Activated B cell treated with CpG ODN at 0.5 μM for 24 hours (primary cell): ENCODE results near the gene CEMIP2. TPM values are rescaled to one million over a fixed set of nuclear protein-coding genes. Genes with fewer than 3 reads are reported as not detected.

Experiments
- ATAC-seq: fragments of 200-7000 bp; cut with Tn5 transposase; one replicate; pipeline ENCODE4 v1.10.0; 2021; ENCODE audit warnings: low read depth, mild to moderate bottlenecking, moderate library complexity
- CTCF ChIA-PET: fragments of 350-600 bp; sonication (Branson Sonifier 250); formaldehyde crosslinking; loops from one replicate; lab custom pipeline; 2021; ENCODE audit warnings: antibody characterized with exemption; lab: Charles Lee
- POLR2A ChIA-PET: fragments of 350-600 bp; sonication (Branson Sonifier 250); formaldehyde crosslinking; loops from one replicate; lab custom pipeline; 2021; ENCODE audit warnings: antibody characterized with exemption; lab: Charles Lee
- DNase-seq: peaks from one replicate; pipeline ENCODE4 v3.0.0; 2022
- H3K27ac Mint-ChIP-seq: one replicate; pipeline ENCODE4 v1.8.0; 2020; ENCODE audit warnings: mixed read lengths
- H3K27me3 Mint-ChIP-seq: one replicate; pipeline ENCODE4 v1.8.0; 2021; ENCODE audit warnings: mixed read lengths
- H3K36me3 Mint-ChIP-seq: one replicate; pipeline ENCODE4 v1.8.0; 2021; ENCODE audit warnings: low read depth, mixed read lengths
- H3K4me1 Mint-ChIP-seq: one replicate; pipeline ENCODE4 v1.8.0; 2021; ENCODE audit warnings: mixed read lengths
- H3K4me3 Mint-ChIP-seq: one replicate; pipeline ENCODE4 v1.8.0; 2020; ENCODE audit warnings: mild to moderate bottlenecking, mixed read lengths
- H3K9me3 Mint-ChIP-seq: one replicate; pipeline ENCODE4 v1.8.0; 2020; ENCODE audit warnings: mixed read lengths
- CTCF ChIP-seq: fragments of 200-600 bp; IDR thresholded peaks from one replicate; pipeline ENCODE4 v1.8.0; 2022; ENCODE audit warnings: antibody characterized with exemption, mild to moderate bottlenecking
- intact Hi-C: fragments of 100-400 bp; cut with micrococcal nuclease; formaldehyde crosslinking; loops from one replicate; pipeline ENCODE4 v1.15.1; 2024
- total RNA-seq: library from RNA; stranded (reverse); gene quantifications from 2 replicates; pipeline ENCODE4 v1.2.3, GENCODE V29; 2022

The CEMIP2 gene
- total RNA-seq, 1 donor from 2014 or later: 25.5 TPM

GRCh38 chr9:71755230-71755629 is 13.1 kb downstream of the CEMIP2 start:
- DNase-seq: no peak
- Mint-ChIP-seq H3K27ac (no peak overlapping the region), H3K4me3 (no peak overlapping the region), H3K27me3 (no peaks in the 10 kb centered on the region), H3K9me3 (no peaks in the 10 kb centered on the region), H3K4me1 (peaks cover 51% of the 10 kb centered on the region), H3K36me3 (peaks cover 16% of the 10 kb centered on the region)
- ChIA-PET POLR2A (interaction anchor here (0.7 to 1.6 kb wide), 2 partner anchors 12 to 129 kb away, joined by 10 read pairs; no protein-coding TSS in a partner anchor), CTCF (no interaction called here)
- ATAC-seq: no peak
- no peak for TF ChIP-seq CTCF
- intact Hi-C loops: no loop called here

- Mint-ChIP-seq H3K27me3 (no peaks in the 10 kb centered on the region), H3K4me3 (no peak overlapping the region), H3K36me3 (peaks cover 21% of the 10 kb centered on the region), H3K9me3 (no peaks in the 10 kb centered on the region), H3K4me1 (peaks cover 46% of the 10 kb centered on the region), H3K27ac (no peak overlapping the region)
- CTCF ChIA-PET: no interaction called here
- TF ChIP-seq CTCF: no peak
- DNase-seq (no peak), ATAC-seq (no peak)
- POLR2A ChIA-PET: interaction anchor here (0.8 to 1.6 kb wide), 2 partner anchors 13 to 16 kb away, joined by 3 to 10 read pairs; no protein-coding TSS in a partner anchor
- intact Hi-C loops: no loop called here
Observed at GRCh38 chr9:71754151-71754550, 14.2 kb downstream of the CEMIP2 start.

GRCh38 chr9:71752928-71753327 is 15.4 kb downstream of the CEMIP2 start:
- no peak for TF ChIP-seq CTCF
- ChIA-PET CTCF (no interaction called here), POLR2A (no interaction called here)
- Mint-ChIP-seq H3K36me3 (peaks cover 26% of the 10 kb centered on the region), H3K9me3 (no peaks in the 10 kb centered on the region), H3K4me3 (no peak overlapping the region), H3K27ac (peak overlapping the region; percentile 31), H3K4me1 (peaks cover 41% of the 10 kb centered on the region), H3K27me3 (no peaks in the 10 kb centered on the region)
- intact Hi-C loops: no loop called here
- ATAC-seq: no peak
- DNase-seq: no peak

GRCh38 chr9:71752352-71752751 is 16.0 kb downstream of the CEMIP2 start:
- ChIA-PET CTCF (no interaction called here), POLR2A (no interaction called here)
- Mint-ChIP-seq H3K4me1 (peaks cover 44% of the 10 kb centered on the region), H3K9me3 (no peaks in the 10 kb centered on the region), H3K36me3 (peaks cover 29% of the 10 kb centered on the region), H3K4me3 (no peak overlapping the region), H3K27me3 (no peaks in the 10 kb centered on the region), H3K27ac (no peak overlapping the region)
- ATAC-seq (no peak), DNase-seq (no peak)
- intact Hi-C loops: no loop called here
- no peak for TF ChIP-seq CTCF

GRCh38 chr9:71748280-71748743 is 20.0 kb downstream of the CEMIP2 start:
- no peak overlapping the region for H3K4me3 Mint-ChIP-seq
- H3K27ac Mint-ChIP-seq: no peak overlapping the region
- no peaks in the 10 kb centered on the region for H3K9me3 Mint-ChIP-seq
- H3K36me3 Mint-ChIP-seq: peaks cover 52% of the 10 kb centered on the region
- TF ChIP-seq CTCF: no peak
- ChIA-PET POLR2A (no interaction called here), CTCF (interaction anchor here (0.8 to 1.6 kb wide), 4 partner anchors 32 to 278 kb away, joined by 3 to 6 read pairs (median 3); no protein-coding TSS in a partner anchor)
- no peaks in the 10 kb centered on the region for H3K27me3 Mint-ChIP-seq
- DNase-seq: no peak
- no peak for ATAC-seq
- intact Hi-C loops: loop anchor here (2.0 kb wide), 1 partner anchor 14 kb away; no protein-coding TSS in a partner anchor
- H3K4me1 Mint-ChIP-seq: peaks cover 34% of the 10 kb centered on the region
